GM12873 (cell line): ENCODE data around the gene PMS1.

ENCODE experiments used
- TF ChIP-seq, protein P1 (sequence below): IDR thresholded peaks from 2 replicates; pipeline ENCODE4 v1.5.1; 2012; ENCODE audit warnings: low read depth, mild to moderate bottlenecking, moderate library complexity, low read length, control low read depth; ENCODE audit not compliant: insufficient read depth; ENCODE audit errors: missing control alignments

The PMS1 gene

DNA sequence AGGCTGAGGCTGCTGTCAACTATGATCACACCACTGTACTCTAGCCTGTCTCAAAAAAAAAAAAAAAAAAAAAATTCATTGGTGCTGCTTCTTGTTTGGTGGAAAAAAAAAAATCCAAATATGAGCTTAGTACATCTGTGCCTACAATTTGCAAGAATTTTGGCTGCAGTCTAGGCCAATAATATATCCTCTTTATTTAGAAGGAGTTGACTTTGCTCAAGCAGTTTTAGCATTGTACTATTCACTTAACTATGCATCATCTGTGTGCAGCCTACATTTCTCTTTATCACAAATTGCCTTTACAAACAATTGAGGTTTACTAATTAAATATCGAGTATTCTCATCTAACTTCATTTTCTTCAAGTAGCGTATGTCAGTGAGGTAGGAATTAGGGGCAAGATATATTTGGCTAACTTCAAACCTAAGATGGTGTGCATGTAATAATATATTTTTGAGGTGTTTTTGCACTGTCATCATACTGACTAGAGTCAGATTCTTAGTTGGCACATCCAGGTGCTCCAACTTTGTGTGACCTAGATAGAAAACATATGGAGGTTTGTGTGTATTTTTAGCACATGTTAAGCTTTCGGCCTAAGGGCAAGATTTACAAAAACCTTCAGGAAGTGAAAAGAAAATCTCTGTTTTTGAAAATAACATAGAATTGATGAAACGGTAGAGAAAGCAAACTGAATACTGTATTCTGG is 51.8 kb downstream of the PMS1 start:
- TF ChIP-seq, protein P1, sequence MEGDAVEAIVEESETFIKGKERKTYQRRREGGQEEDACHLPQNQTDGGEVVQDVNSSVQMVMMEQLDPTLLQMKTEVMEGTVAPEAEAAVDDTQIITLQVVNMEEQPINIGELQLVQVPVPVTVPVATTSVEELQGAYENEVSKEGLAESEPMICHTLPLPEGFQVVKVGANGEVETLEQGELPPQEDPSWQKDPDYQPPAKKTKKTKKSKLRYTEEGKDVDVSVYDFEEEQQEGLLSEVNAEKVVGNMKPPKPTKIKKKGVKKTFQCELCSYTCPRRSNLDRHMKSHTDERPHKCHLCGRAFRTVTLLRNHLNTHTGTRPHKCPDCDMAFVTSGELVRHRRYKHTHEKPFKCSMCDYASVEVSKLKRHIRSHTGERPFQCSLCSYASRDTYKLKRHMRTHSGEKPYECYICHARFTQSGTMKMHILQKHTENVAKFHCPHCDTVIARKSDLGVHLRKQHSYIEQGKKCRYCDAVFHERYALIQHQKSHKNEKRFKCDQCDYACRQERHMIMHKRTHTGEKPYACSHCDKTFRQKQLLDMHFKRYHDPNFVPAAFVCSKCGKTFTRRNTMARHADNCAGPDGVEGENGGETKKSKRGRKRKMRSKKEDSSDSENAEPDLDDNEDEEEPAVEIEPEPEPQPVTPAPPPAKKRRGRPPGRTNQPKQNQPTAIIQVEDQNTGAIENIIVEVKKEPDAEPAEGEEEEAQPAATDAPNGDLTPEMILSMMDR = no peak

DNA sequence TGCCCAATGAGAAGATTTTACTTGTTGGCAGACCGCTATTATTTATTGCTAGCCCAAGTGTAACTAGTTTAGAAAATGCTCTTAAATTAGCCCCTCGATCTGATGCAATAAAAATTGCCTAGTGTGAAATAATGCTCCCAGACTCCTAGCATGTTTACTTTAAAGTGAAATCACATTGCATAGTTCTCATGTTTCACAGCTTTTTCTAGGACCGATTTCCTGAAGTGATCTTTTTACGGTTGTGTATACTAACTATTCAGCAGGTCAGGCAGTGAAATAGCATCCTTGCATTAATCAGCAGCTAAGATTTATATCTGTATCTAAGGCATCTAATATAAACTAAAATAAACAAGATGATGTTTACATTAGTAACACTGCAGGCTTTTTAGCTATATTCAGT is 52.4 kb downstream of the PMS1 start:
- TF ChIP-seq, protein P1 = no peak

DNA sequence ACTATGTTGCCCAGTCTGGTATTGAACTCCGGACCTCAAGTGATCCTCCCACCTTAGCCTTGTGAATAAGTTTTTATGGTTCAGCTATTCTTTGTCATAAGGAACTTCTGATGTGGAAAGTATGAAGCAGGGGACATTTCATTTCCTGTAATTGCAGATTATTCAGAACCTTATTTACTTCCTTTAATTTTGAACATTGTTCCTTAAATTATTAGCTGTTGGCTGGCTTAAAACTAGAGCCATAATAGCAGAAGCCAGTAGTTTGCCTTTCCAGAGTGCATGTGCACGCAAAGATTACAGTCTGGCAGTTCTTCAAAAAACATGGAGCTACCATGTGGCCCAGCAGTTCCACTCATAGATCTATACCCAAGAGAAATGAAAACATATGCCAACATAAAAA is 53.1 kb downstream of the PMS1 start:
- TF ChIP-seq, protein P1 = no peak

DNA sequence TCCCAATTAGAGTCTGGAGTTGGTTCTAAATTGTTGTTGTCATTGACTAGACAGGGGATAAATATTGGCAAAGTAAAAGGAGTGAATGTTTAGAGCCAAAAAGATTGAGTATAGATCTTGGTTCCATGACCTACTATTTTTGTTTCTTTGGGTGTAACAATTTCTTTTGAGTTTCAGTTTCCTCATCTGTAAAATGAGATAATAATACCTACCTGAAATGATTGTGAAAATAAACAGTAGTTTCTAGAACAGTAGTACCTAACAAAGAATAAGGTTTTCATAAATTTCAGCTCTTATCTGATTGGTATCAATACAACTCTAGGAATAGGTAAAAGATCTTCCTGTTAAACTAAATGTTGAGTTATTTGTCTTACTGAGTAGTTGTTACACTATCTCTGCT is 56.8 kb downstream of the PMS1 start:
- TF ChIP-seq, protein P1 = no peak

DNA sequence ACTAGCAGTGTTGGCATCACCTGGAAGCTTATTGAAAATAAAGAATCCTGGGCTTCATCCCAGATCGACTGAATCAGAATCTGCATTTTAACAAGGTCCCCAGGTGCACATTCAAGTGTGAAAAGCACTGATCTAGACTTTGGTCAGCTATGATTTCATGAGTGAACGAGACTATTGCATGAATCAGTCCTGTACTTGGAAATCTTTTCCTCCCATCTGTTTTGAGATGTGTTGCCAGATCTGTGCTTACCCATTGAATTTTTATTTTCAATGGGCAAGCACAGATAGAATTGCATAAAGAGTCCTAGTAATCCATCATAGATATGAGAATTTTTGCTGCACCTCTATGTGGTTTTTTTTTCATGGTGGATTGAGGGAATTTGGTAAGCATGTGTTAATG is 64.0 kb downstream of the PMS1 start:
- TF ChIP-seq, protein P1 = no peak

DNA sequence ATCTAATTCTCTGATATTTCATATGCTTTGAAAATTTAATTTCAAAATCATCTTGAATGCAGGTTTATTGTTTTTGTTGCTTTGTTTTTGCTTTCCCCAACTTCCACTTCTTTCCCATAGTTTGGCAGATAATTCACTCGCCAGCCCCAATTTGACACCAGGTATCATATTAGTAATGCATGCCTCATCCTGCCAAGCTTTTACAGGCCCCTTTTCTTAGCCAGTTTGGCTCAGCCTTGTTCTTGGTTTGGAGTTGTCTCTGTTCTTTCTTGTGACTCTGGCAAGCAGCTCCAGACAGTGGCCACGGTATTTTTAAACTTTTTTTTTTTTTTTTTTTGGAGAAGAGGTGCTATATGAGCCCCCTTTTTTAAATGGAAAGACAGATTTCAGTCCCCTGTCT is 65.3 kb downstream of the PMS1 start:
- TF ChIP-seq, protein P1 = no peak

DNA sequence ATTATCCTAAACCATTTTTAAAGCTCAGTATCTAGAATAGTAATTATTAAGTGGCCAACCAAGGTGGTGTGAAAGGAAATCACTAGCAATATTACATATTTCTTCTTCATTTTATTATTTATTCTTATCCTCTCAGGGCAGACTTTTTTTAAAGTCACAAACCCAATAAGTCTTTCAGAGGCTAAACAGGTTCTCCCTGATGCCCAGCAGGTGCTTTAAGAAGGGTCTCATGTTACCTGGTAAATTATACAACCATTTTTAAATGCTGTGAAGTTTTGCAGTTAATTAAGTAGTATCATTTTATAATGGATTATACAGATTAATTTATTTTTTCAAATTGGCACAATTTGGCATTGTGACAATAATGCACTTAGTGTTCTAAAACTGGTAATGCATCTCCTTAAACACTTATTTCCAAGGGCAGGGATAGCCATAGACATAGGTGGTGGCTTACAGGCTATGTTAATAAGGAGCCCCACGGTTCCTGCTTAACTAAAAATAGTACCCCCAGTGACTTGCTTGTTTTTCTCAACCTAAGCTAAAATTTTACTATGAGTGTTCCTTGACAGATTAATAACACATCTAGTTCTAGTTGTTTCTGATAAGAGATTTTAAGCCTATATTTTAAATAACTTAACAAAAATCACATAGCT is 67.0 kb downstream of the PMS1 start:
- TF ChIP-seq, protein P1 = no peak
